CD8-positive, alpha-beta memory T cell (primary cell): ENCODE data around the gene TNIK. TPM values are rescaled to one million over a fixed set of nuclear protein-coding genes. Genes with fewer than 3 reads are reported as not detected.

ENCODE experiments used
- CTCF ChIA-PET: fragments of 350-600 bp; sonication (Branson Sonifier 250); formaldehyde crosslinking; loops from one replicate; lab custom pipeline; 2021; ENCODE audit warnings: antibody characterized with exemption; lab: Charles Lee
- POLR2A ChIA-PET: fragments of 350-600 bp; sonication (Branson Sonifier 250); formaldehyde crosslinking; loops from one replicate; lab custom pipeline; 2021; ENCODE audit warnings: antibody characterized with exemption; lab: Charles Lee
- DNase-seq, 5 donors: peaks; one replicate each; pipeline versions ENCODE4 v3.0.0 to v3.0.0-alpha.2; 2020 to 2022; ENCODE audit warnings: mixed read lengths in 1 of 5
- H3K27ac ChIP-seq: one replicate; pipeline ENCODE4 v1.7.0; 2013; ENCODE audit warnings: low read depth, mild to moderate bottlenecking, low read length, moderate library complexity
- H3K27me3 ChIP-seq: 2 replicates; pipeline ENCODE4 v1.7.0; 2013; ENCODE audit warnings: low read length, mild to moderate bottlenecking; ENCODE audit not compliant: insufficient read depth, poor library complexity, severe bottlenecking
- H3K36me3 ChIP-seq: 2 replicates; pipeline ENCODE4 v1.7.0; 2013; ENCODE audit warnings: mild to moderate bottlenecking, low read length, moderate library complexity; ENCODE audit not compliant: insufficient read depth
- H3K4me1 ChIP-seq: 2 replicates; pipeline ENCODE4 v1.7.0; 2013; ENCODE audit warnings: mild to moderate bottlenecking, low read length, moderate library complexity; ENCODE audit not compliant: insufficient read depth
- H3K4me3 ChIP-seq: 2 replicates; pipeline ENCODE4 v1.7.0; 2013; ENCODE audit warnings: mild to moderate bottlenecking, low read length
- H3K9me3 ChIP-seq: 2 replicates; pipeline ENCODE4 v1.7.0; 2013; ENCODE audit warnings: mild to moderate bottlenecking, low read length
- H3K27ac Mint-ChIP-seq, 8 donors: one replicate each; pipeline ENCODE4 v1.8.0; 2020 to 2021; ENCODE audit warnings: mixed read lengths in 8 of 8, mild to moderate bottlenecking in 6 of 8, inconsistent platforms in 3 of 8, moderate library complexity in 3 of 8
- H3K27me3 Mint-ChIP-seq, 2 donors: one replicate each; pipeline ENCODE4 v1.8.0; 2020 to 2021; ENCODE audit warnings: mixed read lengths in 2 of 2, mild to moderate bottlenecking in 1 of 2, moderate library complexity in 1 of 2
- H3K36me3 Mint-ChIP-seq, 3 donors: one replicate each; pipeline ENCODE4 v1.8.0; 2020 to 2021; ENCODE audit warnings: mixed read lengths in 3 of 3, inconsistent platforms in 1 of 3, mild to moderate bottlenecking in 1 of 3
- H3K4me1 Mint-ChIP-seq, 3 donors: one replicate each; pipeline ENCODE4 v1.8.0; 2020 to 2021; ENCODE audit warnings: mixed read lengths in 3 of 3, inconsistent platforms in 1 of 3, mild to moderate bottlenecking in 1 of 3
- H3K4me3 Mint-ChIP-seq, 7 donors: one replicate each; pipeline ENCODE4 v1.8.0; 2020 to 2021; ENCODE audit warnings: mixed read lengths in 7 of 7, mild to moderate bottlenecking in 6 of 7, moderate library complexity in 4 of 7, inconsistent platforms in 2 of 7
- H3K9me3 Mint-ChIP-seq, 5 donors: one replicate each; pipeline ENCODE4 v1.8.0; 2020 to 2022; ENCODE audit warnings: mixed read lengths in 5 of 5, mild to moderate bottlenecking in 3 of 5, moderate library complexity in 2 of 5, inconsistent platforms in 1 of 5
- polyA plus RNA-seq: library from polyadenylated mRNA; unstranded; fragments of 300-500 nt; fragmentation: Illumina TruSeq; gene quantifications from one replicate; pipeline ENCODE4 v1.2.3, GENCODE V29; 2021
- total RNA-seq, 2 experiments: library from RNA; stranded (reverse); gene quantifications; one replicate each; pipeline ENCODE4 v1.2.3, GENCODE V29; 2021

Gene TNIK
- total and polyA plus RNA-seq, 3 experiments from 2014 or later: 15.9 to 19.2 (median 17.7) TPM

GRCh38 chr3:171160325-171160724 lies 299.9 kb downstream of the TNIK start:
- DNase-seq: no peak
- peaks cover 5% of the 10 kb centered on the region for H3K9me3 ChIP-seq
- CTCF ChIA-PET: no interaction called here
- H3K4me1 Mint-ChIP-seq: peaks cover under 1 to 14% (median under 1%) of the 10 kb centered on the region in 3 donors
- no peaks in the 10 kb centered on the region for H3K4me1 ChIP-seq
- no peak overlapping the region for H3K27ac Mint-ChIP-seq
- peaks cover 37 to 81% (median 43%) of the 10 kb centered on the region in 3 donors for H3K36me3 Mint-ChIP-seq
- no peak overlapping the region for H3K27ac ChIP-seq
- POLR2A ChIA-PET: no interaction called here
- peaks cover 25% of the 10 kb centered on the region for H3K36me3 ChIP-seq
- no peak overlapping the region for H3K4me3 ChIP-seq
- no peaks in the 10 kb centered on the region for H3K27me3 Mint-ChIP-seq
- H3K27me3 ChIP-seq: no peaks in the 10 kb centered on the region
- H3K4me3 Mint-ChIP-seq: no peak overlapping the region
- H3K9me3 Mint-ChIP-seq: peaks cover 2 to 6% (median 6%) of the 10 kb centered on the region in 5 donors

GRCh38 chr3:171159822-171160157 lies 300.4 kb downstream of the TNIK start:
- Histone ChIP-seq H3K9me3 (peaks cover 5% of the 10 kb centered on the region), H3K4me3 (no peak overlapping the region), H3K27ac (no peak overlapping the region), H3K4me1 (no peaks in the 10 kb centered on the region), H3K27me3 (no peaks in the 10 kb centered on the region), H3K36me3 (peaks cover 29% of the 10 kb centered on the region)
- H3K27ac Mint-ChIP-seq: peak overlapping the region in 1 of 8 donors; percentile 22
- H3K9me3 Mint-ChIP-seq: peaks cover 2 to 6% (median 6%) of the 10 kb centered on the region in 5 donors
- ChIA-PET CTCF (no interaction called here), POLR2A (no interaction called here)
- DNase-seq: no peak
- H3K4me1 Mint-ChIP-seq: peaks cover 0 to 12% (median 0%) of the 10 kb centered on the region in 3 donors
- peaks cover 37 to 85% (median 46%) of the 10 kb centered on the region in 3 donors for H3K36me3 Mint-ChIP-seq
- H3K4me3 Mint-ChIP-seq: no peak overlapping the region
- H3K27me3 Mint-ChIP-seq: no peaks in the 10 kb centered on the region

- Mint-ChIP-seq H3K4me3 (no peak overlapping the region), H3K9me3 (peaks cover 2 to 6% (median 6%) of the 10 kb centered on the region in 5 donors), H3K27me3 (no peaks in the 10 kb centered on the region), H3K27ac (peak overlapping the region in 1 of 8 donors; percentile 72), H3K36me3 (peaks cover 31 to 85% (median 45%) of the 10 kb centered on the region in 3 donors), H3K4me1 (peaks cover 0 to 9% (median 0%) of the 10 kb centered on the region in 3 donors)
- ChIA-PET CTCF (no interaction called here), POLR2A (no interaction called here)
- Histone ChIP-seq H3K4me1 (no peaks in the 10 kb centered on the region), H3K9me3 (peaks cover 5% of the 10 kb centered on the region), H3K4me3 (no peak overlapping the region), H3K27me3 (no peaks in the 10 kb centered on the region), H3K27ac (no peak overlapping the region), H3K36me3 (peaks cover 35% of the 10 kb centered on the region)
- no peak for DNase-seq
These were observed 301.0 kb downstream of the TNIK start for GRCh38 chr3:171159024-171159821.

DNA sequence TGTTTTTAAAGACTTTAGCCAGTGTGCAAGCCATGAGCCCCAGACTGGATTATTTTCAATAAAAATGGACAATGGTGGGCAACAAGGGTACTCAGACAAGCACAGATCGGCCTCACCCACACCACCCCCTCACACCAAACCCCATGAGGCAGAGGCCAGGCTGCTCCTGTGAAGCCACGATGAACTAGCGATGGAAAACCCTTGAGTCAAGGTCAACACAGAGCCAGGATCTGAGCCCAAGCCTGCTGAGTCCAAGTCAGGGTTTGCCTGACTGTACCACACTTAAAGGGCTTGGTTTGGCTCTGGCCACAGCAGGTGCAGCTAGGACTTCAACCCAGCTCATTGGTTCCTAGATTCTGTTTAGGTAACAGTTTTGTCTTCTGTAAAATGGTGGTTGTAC lies 302.2 kb downstream of the TNIK start:
- no peak overlapping the region for H3K4me3 ChIP-seq
- Mint-ChIP-seq H3K4me3 (no peak overlapping the region), H3K27ac (peak overlapping the region in 1 of 8 donors; percentile 11), H3K4me1 (peaks cover 0 to 11% (median 0%) of the 10 kb centered on the region in 3 donors), H3K9me3 (peaks cover 0 to 4% (median 3%) of the 10 kb centered on the region in 5 donors), H3K36me3 (peaks cover 25 to 87% (median 43%) of the 10 kb centered on the region in 3 donors), H3K27me3 (no peaks in the 10 kb centered on the region)
- ChIA-PET CTCF (no interaction called here), POLR2A (no interaction called here)
- no peaks in the 10 kb centered on the region for H3K27me3 ChIP-seq
- no peak for DNase-seq
- peaks cover 3% of the 10 kb centered on the region for H3K9me3 ChIP-seq
- no peak overlapping the region for H3K27ac ChIP-seq
- no peaks in the 10 kb centered on the region for H3K4me1 ChIP-seq
- peaks cover 38% of the 10 kb centered on the region for H3K36me3 ChIP-seq

GRCh38 chr3:171157286-171157685 lies 302.9 kb downstream of the TNIK start:
- Histone ChIP-seq H3K9me3 (no peaks in the 10 kb centered on the region), H3K27me3 (no peaks in the 10 kb centered on the region), H3K36me3 (peaks cover 33% of the 10 kb centered on the region), H3K4me1 (no peaks in the 10 kb centered on the region), H3K4me3 (no peak overlapping the region), H3K27ac (no peak overlapping the region)
- no peak for DNase-seq
- no peak overlapping the region for H3K4me3 Mint-ChIP-seq
- no peaks in the 10 kb centered on the region for H3K27me3 Mint-ChIP-seq
- H3K36me3 Mint-ChIP-seq: peaks cover 19 to 86% (median 42%) of the 10 kb centered on the region in 3 donors
- CTCF ChIA-PET: no interaction called here
- peaks cover 0 to 9% (median 0%) of the 10 kb centered on the region in 3 donors for H3K4me1 Mint-ChIP-seq
- POLR2A ChIA-PET: no interaction called here
- H3K27ac Mint-ChIP-seq: no peak overlapping the region
- H3K9me3 Mint-ChIP-seq: no peaks in the 10 kb centered on the region

DNA sequence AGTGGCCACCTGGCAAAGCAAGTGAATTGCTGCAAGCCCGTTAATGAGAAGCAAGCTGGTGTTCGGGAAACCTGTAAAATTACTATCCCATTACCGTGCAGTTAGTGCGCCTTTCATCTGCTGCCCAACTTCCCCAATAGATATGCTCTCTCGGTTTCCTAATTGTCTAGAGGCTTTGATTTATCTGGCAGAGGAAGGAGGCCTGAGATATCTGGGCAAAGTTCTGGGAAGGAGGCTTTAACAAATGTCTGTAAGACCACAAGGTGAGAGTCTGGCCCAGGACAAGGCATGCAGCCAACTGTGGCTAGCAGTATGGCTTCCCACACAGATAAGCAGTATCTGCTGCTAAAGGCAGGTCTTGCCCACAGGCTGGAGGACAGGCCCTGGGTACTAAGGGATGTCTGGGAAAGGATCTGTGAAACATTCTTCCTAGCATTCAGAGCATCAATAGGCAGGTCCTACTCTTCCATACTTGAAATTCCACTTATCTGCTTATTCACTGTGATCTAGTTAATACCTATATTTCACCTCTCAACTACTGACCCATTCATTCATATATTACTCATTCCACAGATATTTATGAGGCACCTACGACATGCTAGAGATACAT lies 303.7 kb downstream of the TNIK start:
- no peaks in the 10 kb centered on the region for H3K27me3 ChIP-seq
- no peaks in the 10 kb centered on the region for H3K27me3 Mint-ChIP-seq
- H3K36me3 Mint-ChIP-seq: peaks cover 19 to 92% (median 43%) of the 10 kb centered on the region in 3 donors
- peaks cover 0 to 9% (median 0%) of the 10 kb centered on the region in 3 donors for H3K4me1 Mint-ChIP-seq
- H3K4me3 Mint-ChIP-seq: no peak overlapping the region
- no peak for DNase-seq
- H3K9me3 Mint-ChIP-seq: no peaks in the 10 kb centered on the region
- no peaks in the 10 kb centered on the region for H3K9me3 ChIP-seq
- H3K27ac Mint-ChIP-seq: peak overlapping the region in 1 of 8 donors; percentile 66
- POLR2A ChIA-PET: no interaction called here
- H3K4me1 ChIP-seq: no peaks in the 10 kb centered on the region
- H3K4me3 ChIP-seq: no peak overlapping the region
- peaks cover 33% of the 10 kb centered on the region for H3K36me3 ChIP-seq
- CTCF ChIA-PET: no interaction called here
- no peak overlapping the region for H3K27ac ChIP-seq

GRCh38 chr3:171155122-171155700 lies 305.0 kb downstream of the TNIK start:
- peak overlapping the region in 1 of 8 donors; percentile 11 for H3K27ac Mint-ChIP-seq

More at GRCh38 chr3:171155122-171155700, 305.0 kb downstream of the TNIK start:
- Histone ChIP-seq H3K4me1 (no peaks in the 10 kb centered on the region), H3K9me3 (no peaks in the 10 kb centered on the region), H3K36me3 (peaks cover 33% of the 10 kb centered on the region), H3K27ac (no peak overlapping the region), H3K4me3 (no peak overlapping the region), H3K27me3 (no peaks in the 10 kb centered on the region)
- H3K27me3 Mint-ChIP-seq: no peaks in the 10 kb centered on the region
- ChIA-PET CTCF (interaction anchor here (1.0 to 1.7 kb wide), 2 partner anchors 8 to 411 kb away, joined by 5 to 7 read pairs; no protein-coding TSS in a partner anchor), POLR2A (no interaction called here)
- no peak overlapping the region for H3K4me3 Mint-ChIP-seq
- H3K4me1 Mint-ChIP-seq: peaks cover 0 to 9% (median 0%) of the 10 kb centered on the region in 3 donors
- no peaks in the 10 kb centered on the region for H3K9me3 Mint-ChIP-seq
- no peak for DNase-seq
- peaks cover 19 to 95% (median 40%) of the 10 kb centered on the region in 3 donors for H3K36me3 Mint-ChIP-seq
